GM18868 (cell line): ENCODE measurements around the gene APBB1IP.
"Not testable (repeated sequence)": the region's sequence is repeated elsewhere in the genome, so short reads cannot be mapped to it uniquely, and the experiment has no call there.

Source experiments
- ATAC-seq: cut with Tn5 transposase; IDR thresholded peaks from one replicate; pipeline ENCODE4 v1.9.1; 2021; ENCODE audit warnings: mild to moderate bottlenecking, moderate library complexity; ENCODE audit not compliant: unreplicated experiment

APBB1IP gene

DNA sequence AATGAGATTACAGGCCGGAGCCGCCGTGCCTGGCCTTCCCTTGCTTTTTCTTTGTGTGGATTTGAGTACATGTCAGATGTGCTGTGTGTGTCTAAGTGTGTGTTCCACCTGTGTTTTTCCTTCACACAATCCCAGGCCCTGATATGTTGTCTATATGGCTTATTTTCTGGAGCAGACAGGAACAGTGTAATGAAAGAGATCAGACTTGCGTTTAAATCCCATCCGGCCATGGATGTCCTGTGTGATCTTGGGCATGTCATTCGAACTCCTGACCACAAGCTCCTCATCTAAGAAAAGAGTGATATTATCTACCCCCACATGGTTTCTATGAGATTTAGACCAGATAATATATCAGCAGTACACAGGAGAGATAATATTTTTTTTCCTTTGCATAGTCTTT is 37.2 kb downstream of the APBB1IP start:
- ATAC-seq: no peak

DNA sequence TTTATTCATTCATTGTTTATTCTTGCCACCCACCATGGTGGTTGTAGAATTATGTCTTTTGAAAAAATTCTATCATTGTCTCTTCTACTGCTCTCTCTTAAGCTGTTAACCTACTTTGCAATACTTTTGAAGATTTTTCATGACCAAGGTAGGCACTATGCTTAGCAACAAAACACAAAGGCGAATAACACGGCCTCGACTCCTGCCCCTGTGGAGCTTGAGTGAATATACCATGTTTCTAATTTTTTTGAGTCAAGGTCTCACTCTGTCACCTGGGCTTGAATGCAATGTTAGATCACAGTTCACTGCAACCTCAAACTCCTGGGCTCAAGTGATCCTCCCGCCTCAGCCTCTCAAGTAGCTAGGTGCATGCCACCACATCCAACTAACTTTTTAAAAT is 39.4 kb downstream of the APBB1IP start:
- no peak for ATAC-seq

DNA sequence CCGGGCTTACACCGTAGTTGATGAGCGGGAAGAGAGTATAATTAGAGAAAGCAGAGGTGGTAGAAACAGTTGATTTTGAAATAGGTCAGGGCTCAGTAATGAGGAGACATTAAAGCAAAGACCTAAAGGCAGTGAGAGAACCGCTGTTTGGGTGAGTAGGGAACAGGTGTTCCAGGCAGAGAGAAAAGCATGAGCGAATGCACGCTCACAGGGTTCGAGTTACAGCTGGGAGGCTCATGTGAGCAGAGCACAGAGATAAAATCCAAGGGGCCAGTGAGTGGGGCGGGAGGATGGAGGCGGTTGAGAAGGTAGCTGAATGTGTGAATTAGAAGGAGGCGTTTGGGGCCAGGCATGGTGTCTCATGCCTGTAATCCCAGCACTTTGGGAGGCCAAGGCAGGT is 39.9 kb downstream of the APBB1IP start:
- no peak for ATAC-seq

DNA sequence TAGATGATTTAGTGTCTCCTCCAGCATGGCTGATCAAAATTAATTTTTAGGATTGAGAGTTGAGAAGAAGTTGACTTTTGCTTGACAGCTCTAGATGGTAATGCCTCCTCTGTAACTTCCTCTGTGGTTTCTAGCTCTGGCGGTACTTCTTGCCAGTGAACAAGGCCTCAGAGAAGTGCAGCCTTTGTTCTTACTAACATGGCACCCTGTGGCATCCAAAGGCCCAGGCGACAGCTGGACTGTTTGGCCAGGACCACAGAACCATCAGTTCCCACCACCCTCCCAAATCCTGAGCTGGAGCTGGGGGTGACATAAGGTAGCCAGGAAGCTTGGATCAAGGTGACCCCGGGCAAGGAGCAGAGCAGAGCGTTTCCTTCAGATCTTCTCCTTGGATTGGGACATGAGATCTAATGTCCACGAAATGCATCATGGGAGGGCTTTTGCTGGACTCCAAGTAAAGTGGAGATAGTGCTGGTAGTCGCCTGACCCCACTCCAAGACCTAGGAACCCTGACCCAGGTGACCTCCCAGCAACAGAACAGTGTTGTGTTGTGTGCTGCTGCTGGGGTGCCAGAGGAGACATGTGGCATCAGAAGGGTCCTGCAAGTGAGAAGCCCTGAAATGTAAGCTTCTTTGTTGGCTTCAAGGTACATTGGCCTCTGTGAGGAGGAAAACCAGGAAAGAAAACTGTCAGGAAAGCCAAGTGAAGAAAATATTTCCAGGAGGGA is 41.8 kb downstream of the APBB1IP start:
- ATAC-seq: peak; percentile 39

DNA sequence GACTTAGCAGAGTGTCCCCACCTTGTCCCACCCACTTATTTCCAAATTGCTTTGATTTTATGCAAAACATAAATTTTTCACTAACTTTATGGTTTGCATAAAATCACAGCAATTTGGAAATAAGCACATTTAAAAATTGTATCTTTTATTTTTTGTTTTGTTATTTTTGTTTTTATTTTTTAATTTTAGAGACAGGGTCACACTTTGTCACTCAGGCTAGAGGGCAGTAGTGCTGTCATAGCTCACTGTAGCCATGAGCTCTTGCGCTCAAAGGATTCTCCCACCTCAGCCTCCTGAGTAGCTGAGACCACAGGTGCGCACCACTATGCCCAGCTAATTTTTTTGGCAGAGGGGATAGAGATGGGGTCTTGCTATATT is 43.2 kb downstream of the APBB1IP start:
- ATAC-seq: peak; percentile 20

DNA sequence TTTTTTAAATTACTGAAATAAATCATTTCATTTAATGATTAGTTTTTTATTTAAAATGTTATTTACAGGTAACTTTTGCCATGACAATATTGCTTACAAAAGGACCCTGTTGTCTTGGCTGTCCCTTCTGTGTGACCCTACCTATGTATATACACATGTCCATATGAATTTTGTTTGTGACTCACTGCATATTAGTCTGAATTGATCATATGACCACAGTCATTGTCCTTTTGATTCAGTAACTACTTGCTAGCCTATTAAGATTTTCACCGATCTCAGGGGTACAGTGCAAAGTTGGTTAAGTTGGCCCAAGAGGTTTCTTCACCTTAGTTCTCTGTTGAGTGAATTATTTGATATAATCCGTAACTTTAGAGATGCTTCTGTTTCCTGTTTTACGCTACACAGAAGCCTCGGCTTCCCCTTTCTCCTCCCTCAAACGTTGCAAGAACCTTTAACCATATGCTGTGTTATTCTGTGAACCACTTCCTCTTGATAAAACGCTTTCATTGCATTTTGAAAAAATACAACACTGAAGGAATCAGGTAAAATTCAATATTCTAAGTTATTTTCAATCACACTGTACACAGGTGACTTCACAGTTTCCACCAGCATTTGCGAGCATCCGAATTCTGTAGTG is 43.9 kb downstream of the APBB1IP start:
- ATAC-seq: peak; percentile 46

DNA sequence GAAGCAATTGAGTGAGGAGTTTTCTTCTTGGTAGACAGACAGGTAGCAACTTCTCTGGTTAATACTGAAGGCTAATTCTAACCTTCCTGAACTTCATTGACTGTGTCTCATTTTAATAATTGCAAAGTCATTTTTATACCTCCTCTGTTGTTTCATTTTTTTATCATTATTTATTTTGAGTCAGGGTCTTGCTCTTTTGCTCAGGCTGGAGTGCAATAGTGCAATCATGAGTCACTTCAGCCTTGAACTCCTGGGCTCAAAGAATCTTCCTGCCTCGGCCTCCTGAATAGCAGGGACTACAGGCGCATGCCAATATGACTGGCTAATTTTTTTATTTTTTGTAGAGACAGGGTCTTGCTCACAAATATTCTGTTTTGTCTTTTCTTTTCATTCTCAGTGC is 45.4 kb downstream of the APBB1IP start:
- ATAC-seq: no peak

DNA sequence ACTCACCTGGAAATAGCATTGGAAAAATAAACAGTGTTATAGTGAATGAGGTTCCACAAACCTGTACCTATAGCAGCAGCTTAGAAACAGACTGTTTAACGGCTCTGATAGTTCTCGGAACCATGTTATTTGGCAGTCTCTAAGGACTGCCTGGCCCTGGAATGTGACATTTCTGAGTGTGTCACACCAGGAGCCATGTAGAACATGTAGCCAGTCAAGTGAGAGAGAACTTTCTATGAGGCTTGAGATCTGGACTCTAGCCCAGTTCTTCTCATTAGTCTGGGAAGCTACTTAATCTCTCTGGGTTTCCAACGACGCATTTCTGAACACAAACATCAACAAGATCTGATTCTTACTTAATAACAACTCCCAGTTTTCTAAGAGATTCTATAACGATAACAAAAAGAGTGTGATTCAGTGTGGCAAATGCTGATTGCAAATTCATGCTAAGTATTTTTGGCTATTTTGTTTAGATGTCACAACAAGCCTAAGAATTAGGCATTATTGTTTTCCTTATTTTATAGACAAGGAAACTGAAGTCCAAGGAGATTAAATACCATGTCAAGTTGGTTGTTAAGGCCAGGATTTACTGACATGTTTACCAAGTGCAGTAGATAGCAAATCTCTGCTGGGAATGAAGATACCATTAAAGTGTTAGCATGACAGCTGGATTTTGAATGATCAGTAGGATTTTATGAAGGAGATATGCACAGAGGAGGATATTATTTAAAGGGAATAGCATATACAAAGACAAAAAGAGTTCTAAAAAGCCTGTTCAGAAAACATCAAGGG is 47.2 kb downstream of the APBB1IP start:
- no peak for ATAC-seq

DNA sequence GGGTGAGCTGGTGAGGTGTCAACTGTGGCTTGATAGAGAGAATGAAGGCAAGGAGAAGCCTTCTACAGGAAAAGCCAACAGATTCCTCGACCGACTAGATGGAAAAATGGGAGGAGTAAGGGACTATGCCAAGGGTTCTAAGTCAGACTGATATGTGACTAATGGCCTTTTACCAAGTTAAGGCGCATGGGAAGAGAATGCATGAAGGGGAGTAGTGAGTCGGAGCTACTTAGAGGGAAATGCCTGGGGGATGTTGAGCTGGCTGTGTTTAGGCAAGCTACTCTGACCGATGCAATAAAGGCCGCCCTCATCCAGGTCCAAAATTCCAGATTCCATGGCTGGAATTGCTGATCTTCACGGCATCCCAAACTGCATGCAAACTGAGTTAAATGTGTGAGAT is 48.2 kb downstream of the APBB1IP start:
- ATAC-seq: no peak

DNA sequence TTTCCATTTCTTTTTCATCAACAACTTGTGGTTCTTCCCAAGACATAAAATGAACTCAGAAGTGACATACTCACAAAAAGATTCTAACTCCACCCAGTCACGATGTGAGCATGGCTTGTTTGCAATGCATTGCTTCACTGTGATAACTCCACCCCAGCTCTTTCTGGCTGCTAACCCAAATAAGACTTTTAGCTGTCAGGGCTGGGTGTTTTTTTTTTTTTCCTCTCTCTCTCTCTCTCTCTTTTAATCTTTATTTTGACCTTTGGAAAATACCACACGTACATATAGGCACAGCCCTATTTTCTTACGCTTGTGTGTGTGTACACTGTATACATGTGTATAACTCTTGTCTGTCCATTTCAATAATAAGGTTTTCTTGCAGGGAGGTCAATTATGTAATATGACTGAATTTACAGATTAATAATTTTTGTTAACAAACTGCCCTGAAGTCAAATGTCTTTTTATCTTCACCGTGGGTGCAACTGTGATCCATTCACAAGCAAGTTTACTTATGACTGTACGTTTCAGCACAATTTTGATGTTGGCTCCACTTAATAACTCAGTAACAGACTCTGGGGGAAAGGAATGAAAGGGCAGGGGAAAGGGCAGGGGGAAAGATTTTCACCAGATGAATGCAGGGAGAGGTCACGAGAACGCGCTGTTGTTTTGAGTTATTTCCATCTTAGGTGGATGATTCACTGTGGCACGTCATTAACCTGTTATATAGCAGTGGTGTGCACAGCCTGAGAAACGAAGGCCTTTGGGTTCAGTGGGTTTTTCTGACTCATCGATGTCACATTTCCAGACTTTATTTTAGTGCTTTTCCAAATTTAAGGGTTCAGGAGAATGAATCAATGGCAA is 49.1 kb downstream of the APBB1IP start:
- peak; percentile 85 for ATAC-seq

DNA sequence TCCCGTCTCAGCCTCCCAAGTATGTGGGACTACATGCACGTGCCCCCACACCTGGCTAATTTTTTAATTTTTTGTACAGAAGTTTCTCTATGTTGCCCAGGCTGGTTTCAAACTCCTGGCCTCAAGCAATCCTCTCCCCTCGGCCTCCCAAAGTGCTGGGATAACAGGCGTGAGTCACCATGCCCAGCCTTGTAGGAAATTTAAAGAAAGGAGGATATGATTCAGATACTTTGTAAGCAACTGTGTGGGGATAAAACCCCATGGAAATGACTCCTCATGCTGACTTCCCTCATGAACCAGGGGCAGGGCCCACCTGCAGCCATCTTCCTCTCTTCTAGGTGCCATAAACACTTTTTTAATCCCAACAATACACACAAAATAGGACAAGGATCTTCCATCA is 50.2 kb downstream of the APBB1IP start:
- ATAC-seq: no peak

DNA sequence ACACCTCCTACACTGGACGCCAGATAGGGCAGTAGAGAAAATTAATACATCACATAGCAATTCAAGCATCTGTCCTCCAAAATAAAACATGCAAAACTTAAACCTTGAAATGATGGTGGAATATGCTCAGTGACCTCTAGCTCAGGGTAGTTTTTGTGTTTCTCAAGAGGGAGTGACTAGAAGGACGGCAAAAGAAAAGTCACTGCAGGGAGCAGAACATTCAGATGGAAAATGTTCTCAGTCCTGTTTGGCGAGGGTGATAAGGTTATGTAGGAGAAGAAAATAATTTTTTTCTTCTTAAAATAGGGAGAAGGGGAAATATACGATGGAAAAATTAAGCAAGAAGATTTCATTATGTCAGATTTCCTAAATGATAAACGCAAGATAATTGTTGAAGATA is 50.9 kb downstream of the APBB1IP start:
- no peak for ATAC-seq

DNA sequence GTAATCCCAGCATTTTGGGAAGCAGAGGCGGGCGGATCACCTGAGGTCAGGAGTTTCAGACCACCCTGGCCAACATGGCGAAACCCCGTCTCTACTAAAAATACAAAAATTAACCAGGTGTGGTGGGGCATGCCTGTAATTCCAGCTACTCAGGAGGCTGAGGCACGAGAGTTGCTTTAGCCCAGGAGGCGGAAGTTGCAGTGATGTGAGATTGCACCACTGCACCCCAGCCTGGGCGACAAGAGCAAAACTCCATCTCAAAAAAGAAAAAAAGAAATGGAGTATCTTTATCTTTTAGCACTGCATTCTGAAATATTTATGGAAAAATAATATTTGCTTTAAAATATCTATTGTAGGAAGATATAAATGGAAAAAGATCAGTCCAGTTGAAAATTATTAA is 52.2 kb downstream of the APBB1IP start:
- not testable (repeated sequence) for ATAC-seq

DNA sequence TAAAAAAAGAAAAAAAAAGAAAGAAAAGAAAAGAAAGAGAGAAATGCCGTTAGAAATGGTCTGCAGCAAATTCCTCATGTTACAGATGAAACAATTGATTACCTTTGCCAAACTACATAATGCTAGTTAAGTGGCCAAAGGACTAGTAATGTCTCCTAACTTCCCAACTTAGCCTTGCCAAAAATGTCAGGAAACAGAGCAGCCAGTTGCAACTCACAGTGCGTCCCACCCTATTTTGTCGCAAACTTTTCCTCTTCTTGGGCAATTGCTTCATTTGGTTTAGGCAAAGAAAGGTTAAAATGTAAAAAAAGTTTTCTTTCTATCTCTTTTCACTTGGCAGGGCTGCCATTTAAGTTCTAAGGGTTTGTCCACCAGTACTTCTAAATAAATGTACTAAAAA is 53.1 kb downstream of the APBB1IP start:
- ATAC-seq: no peak

DNA sequence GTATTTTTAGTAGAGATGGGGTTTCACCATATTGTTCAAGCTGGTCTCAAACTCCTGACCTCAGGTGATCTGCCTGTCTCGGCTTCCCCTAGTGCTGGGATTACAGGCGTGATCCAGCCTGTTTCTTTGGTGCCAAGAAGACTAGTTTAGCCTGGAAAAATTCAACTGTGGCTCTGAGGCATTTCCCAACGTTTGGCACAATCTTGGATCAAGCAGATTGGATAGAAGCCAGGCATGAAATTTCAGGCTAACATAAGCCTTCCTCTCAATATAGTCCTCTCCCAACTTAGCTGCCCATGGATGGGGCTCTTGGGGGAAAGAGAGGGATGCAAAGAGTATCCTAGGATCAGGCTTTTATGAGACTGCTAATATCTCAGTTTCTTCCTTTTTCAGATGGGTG is 53.8 kb downstream of the APBB1IP start:
- ATAC-seq: no peak

DNA sequence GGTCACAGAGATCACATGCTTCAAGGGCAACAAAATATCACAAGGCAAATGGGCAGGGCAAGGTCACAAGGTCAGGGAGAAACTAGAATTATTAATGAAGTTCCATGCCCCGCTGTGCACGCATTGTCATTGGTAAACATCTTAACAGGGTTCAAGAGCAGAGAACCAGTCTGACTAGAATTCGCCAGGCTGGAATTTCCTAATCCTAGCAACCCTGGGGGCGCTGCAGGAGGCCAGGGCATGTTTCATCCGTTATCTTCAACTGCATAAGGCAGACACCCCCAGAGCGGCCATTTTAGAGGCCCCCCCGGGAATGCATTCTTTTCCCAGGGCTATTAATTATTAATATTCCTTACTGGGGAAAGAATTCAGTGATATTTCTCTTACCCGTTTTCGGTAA is 54.6 kb downstream of the APBB1IP start:
- not testable (repeated sequence) for ATAC-seq

DNA sequence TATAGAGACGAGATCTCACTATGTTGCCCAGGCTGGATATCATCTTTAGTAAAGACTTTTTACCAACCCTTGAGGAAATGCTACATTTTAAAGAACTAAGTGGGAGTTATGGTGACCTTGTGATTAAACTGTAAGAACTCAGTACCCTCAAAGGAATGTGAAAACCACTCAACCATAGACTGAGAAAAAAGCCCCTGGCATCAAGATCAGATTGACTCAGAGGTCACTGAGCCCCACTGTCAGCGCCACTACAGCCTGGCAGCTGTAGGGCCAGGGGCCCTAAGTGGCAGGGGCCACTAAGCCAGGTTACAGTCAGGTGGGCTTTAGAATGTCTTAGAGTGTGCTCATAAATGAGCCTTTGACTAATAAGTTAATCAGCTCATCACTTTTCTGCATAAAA is 55.9 kb downstream of the APBB1IP start:
- peak; percentile 39 for ATAC-seq

DNA sequence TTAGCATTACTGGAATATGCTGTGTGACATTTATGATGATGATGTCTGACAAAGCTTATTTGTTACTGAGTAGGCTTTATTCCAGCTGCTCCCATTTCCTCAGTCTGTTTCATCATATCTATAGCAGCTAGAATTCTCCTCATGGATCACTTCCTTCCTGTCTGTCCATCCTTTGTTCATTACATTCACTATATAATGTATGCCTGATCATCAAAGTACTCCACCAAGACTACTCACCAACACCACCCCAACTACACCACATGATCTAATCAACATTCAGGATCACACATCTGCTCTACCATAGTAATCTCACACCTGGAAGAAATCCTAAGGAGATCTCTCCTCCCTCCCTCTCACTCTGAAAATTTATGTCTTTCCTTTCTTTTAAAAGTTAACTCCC is 61.3 kb downstream of the APBB1IP start:
- ATAC-seq: no peak

DNA sequence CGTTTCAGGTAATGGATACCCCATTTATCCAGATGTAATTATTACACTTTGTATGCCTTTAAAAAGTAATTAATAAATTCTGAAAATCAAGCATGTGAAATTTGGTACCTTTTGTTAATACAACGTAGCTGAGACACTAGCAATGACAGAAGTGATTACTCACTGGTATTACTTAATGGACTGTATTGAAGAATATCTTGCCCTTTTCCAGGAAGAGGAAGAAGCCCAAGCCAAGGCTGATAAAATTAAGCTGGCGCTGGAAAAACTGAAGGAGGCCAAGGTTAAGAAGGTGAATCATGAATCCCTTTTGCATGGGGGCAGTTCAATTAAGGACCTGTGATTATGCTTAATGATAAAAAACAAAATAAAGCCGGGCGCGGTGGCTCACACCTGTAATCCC is 64.8 kb downstream of the APBB1IP start:
- ATAC-seq: no peak

DNA sequence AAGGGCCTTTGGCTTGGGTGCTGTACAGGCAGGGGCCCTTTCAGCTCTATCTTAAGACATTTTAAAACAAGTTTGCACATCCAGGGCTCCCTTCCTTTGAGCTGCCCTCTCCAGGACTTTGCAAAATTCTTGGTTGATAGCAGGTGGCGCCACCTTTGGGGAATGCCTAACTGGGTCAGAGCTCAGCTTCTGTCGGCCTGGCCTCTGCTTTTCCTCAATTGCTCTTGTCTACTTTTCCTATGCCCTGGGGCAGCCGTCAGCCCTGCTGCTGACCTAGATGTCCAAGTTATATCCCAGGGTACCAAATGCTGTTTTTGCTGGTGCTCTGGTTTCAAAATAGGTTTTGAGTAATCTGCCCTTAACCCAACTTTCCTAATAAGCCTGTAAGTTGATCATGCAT is 65.8 kb downstream of the APBB1IP start:
- ATAC-seq: no peak

DNA sequence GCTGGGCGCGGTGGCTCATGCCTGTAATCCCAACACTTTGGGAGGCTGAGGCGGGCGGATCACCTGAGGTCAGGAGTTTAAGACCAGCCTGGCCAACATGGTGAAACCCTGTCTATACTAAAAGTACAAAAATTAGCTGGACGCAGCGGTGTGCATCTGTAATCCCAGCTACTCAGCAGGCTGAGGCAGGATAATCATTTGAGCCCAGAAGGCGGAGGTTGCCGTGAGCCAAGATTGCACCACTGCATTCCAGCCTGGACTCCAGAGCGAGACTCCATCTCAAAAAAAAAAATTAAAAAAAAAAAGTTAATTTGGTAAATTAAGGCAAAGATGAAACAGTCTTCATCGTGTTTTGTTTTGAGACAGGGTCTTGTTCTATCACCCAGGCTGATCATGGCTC is 66.3 kb downstream of the APBB1IP start:
- ATAC-seq: not testable (repeated sequence)
